Activated CD4-positive, alpha-beta T cell treated with anti-CD3 and anti-CD28 coated beads, Interleukin-2, Interleukin-6, amounts not matched to agents 100 ng/mL and 50 ng/mL, durations not matched to agents 16 hours and 8 hours (primary cell): ENCODE measurements around the gene FNTB.

Experiments used
- DNase-seq: peaks from one replicate; pipeline ENCODE4 v3.0.0-alpha.2; 2020

FNTB gene, protein sequence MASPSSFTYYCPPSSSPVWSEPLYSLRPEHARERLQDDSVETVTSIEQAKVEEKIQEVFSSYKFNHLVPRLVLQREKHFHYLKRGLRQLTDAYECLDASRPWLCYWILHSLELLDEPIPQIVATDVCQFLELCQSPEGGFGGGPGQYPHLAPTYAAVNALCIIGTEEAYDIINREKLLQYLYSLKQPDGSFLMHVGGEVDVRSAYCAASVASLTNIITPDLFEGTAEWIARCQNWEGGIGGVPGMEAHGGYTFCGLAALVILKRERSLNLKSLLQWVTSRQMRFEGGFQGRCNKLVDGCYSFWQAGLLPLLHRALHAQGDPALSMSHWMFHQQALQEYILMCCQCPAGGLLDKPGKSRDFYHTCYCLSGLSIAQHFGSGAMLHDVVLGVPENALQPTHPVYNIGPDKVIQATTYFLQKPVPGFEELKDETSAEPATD

DNA sequence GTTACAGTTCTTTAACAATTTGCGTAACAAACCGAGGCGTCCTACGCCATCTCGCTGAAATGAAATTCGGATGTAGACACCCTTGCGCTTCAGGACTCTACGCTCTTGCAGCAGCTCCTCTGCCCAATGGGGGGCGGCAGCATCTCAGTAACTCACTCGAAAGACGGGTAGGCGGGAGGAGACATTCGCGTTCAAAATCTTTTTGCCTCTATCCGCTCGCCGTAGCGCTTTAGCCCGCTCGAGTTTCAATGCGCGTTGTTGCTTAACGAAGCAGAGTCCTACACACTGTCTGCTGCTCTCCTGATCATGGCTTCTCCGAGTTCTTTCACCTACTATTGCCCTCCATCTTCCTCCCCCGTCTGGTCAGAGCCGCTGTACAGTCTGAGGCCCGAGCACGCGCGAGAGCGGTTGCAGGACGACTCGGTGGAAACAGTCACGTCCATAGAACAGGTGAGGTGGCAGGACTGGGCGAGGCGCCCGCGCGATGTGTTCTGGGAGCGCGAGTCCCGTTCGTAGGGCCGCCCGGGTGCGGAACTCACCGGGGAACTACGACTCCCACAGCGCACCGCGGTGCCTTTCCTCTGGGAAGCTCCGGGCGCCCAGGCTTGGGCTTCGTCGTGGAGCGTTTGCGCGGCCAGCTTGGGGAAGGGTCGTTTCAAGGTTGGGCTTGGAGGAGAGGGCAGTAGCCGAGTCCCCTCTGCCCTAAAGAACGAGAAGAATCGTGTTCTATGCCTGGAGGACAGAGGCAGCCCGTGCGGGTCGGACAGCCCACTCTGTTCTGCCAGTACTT is at the start of gene FNTB:
Gene FNTB (plus strand): TSS at position 248 of the 790 bp plus-strand sequence. CDS start 59 bp downstream, at position 307.
- peak; percentile 96 for DNase-seq

DNA sequence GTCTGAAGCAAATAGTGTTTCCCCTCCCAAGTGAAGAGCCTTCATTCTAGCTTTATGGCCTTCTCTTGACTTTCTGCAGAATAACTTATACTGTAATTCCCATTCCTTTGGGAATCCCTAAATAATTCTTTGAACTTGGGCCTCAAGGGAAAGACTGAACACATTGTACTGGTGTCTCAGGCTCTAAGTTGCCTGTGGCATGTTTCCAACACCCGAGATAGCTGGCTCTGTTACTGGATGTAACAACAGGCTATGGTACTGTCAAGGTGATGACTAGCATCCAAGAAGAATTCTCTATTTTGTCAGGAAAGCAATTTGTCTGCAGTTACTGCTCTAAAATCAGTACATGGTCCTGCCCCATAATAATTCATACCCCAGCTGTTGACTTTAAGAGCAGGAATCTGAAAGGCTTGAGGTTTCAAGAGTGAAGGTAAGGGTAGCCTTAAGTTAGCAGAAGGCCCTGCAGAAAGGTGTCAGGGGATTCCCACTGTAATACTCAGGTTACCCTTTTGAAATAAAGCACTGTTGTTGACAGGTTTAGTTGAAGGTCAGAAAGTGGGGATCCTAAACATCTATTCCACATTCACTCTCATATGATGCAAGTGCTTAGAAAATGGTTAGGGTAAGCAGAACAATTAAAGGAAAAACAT is 49.4 kb upstream of the FNTB start:
- DNase-seq = no peak

GRCh38 chr14:64937821-64938193 is 48.9 kb upstream of the FNTB start:
- DNase-seq = no peak

GRCh38 chr14:64938972-64939816 is 47.5 kb upstream of the FNTB start:
- no peak for DNase-seq

DNA sequence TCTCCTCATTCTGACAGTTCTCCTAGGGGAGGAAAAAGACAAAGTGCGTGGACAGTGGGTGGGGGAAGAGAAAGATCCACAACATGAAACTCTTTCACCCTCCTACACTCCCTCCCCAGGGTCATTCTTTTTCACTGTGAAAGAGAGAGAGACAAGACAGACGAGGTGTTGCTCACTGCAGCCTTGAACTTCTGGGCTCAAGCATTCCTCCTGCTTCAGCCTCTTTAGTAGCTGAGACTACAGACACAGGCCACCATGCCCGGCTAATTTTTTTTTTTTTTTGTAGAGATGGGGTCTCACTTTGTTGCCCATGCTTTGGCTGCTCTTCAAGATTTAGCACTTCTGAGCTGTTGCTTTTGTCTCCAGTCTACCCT is 46.9 kb upstream of the FNTB start:
- DNase-seq = no peak

DNA sequence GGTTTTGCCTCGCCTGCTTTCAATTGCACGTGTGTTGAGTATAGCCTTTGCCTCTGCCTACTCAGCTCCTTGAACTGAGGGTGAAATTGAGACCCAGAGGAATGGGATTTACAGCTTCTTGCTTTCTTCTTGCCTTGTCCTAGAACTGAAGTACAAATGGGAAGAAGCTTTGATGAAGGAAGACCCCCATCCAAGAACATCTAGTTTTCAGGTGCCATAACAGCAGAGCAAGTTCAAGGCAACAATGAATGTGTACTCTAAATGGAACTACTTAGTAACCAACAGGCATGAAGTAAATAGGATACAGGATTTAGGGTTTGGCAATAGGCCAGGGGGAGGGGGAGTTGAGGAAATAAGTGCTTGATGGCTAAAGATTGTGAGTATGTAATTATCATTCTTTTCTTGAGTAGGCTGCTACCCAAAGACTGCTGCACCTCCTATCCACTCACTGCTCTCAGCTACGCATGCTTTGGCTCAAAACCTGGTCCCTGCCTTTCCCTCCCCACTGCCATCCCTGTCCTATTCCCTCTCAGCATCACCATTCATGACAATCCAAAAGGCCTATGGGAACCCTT is 46.3 kb upstream of the FNTB start:
- DNase-seq = no peak

DNA sequence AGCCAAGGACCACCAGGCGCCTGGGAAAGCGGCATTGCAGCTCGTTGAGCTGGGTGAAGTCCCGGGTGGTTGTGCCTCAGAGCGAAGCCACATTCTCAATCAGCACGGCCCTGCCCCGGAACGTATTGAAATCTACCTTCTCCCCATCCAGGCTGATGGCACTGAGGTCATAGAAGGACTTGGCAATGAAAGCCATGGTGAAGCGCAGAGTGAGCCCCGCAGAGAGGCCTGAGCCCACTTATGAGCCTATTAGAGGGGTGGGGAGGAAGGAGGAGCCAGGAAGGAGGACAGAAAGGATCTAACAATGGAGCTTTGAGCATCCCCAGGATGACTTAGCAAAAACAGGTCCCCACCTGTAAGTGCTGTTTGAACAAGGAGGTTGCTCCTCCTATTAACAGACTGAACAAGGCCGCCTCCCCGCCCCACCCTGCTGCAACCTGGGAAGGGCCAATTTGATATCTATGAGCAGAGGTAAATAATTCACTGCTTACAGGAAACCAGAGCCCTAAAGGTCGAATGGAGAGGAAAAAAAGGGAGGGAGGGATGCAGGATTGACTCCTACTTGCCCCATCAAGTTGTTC is 44.1 kb upstream of the FNTB start, which contains the start of gene GPX2:
Gene GPX2 (minus strand): TSS at position 215 of the 581 bp plus-strand sequence. CDS start 19 bp downstream, at position 196.
- no peak for DNase-seq

GRCh38 chr14:64943556-64943955 is 43.1 kb upstream of the FNTB start:
- DNase-seq = no peak

GRCh38 chr14:64944041-64944440 is 42.7 kb upstream of the FNTB start:
- DNase-seq = no peak

GRCh38 chr14:64944861-64945260 is 41.8 kb upstream of the FNTB start:
- no peak for DNase-seq

GRCh38 chr14:64945431-64946178 is 41.1 kb upstream of the FNTB start:
- no peak for DNase-seq

DNA sequence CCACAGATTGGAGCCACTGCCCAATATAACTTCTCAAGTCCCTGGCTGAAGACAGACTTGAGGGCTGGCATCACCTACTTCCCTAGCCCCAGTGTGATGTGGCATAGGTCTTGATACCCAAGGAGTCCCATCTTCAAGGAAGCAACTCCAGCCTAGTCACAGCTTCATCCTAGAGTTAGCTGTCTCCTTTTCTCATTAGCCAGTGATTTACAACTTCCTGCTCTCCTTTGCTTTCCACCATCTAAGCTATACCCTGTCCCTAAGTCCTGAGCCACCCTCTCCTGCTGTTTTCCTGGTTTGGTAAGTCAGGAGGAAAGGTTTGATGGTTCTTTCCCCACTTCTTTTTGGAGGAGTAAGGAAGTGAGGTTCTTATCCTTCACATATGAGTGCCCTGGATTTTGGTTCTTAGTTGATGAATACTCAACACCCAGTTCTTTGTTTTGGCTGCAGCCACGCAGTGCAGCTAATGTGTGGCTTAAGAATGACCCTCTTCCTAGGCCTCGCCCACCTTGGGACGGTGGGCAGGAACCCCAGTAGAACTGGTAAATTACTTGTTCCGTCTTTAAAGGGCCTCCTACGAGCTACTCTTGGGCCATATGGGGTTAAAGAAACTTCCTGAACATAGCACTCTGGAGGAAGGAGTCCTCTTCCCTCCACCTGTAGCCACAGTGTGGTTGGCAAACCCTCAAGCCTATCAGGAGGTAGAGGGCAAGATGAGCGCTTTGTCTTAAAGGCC is 40.2 kb upstream of the FNTB start:
- no peak for DNase-seq

- DNase-seq = no peak
These were observed 38.7 kb upstream of the FNTB start for GRCh38 chr14:64947710-64948611.

GRCh38 chr14:64948612-64949210 is 38.0 kb upstream of the FNTB start:
- no peak for DNase-seq

GRCh38 chr14:64950889-64951288 is 35.8 kb upstream of the FNTB start:
- DNase-seq = no peak

GRCh38 chr14:64951291-64951690 is 35.4 kb upstream of the FNTB start:
- DNase-seq = no peak

DNA sequence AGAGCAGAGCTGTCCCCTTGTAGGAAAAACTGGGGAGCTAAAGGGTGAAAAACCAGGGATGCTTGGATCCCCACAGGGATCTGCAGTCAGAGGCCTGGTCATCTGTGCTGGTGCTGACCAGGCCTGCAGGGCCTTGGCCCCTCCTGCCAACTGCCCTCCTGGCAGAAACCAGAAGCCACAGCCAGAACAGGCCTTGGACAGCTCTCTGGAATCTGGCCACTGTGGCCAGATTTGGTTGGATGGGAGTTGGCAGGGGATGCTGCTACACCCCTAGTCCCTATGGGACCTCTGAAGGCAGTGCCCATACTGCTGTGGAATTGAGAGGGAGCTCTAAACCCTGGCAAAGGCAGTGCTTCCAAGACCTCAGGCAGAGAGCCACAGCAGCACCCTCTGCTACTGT is 35.0 kb upstream of the FNTB start:
- no peak for DNase-seq

GRCh38 chr14:64952598-64953309 is 33.9 kb upstream of the FNTB start:
- peak; percentile 14 for DNase-seq
